Measurements from ENCODE around the gene MOV10.

The MOV10 gene

GRCh38 chr1:112708489-112708888, 34.0 kb downstream of the MOV10 start:
- no peaks in the 10 kb centered on the region for H3K9me3 ChIP-seq (ENCODE audit: insufficient read depth, low read length, severe bottlenecking)
- H3K9ac ChIP-seq (ENCODE audit: low read depth, low read length) = no peak overlapping the region
- H3K4me2 ChIP-seq (ENCODE audit: insufficient read depth, low read length) = no peak overlapping the region
- ATAC-seq (ENCODE audit: insufficient read depth, low read depth) (no peak), DNase-seq (no peak)
- no peak overlapping the region for H3K4me3 ChIP-seq (ENCODE audit: low read depth in 1 of 2, low read length in 2 of 2)
- H4K20me1 ChIP-seq (ENCODE audit: insufficient read depth, low read length) = no peaks in the 10 kb centered on the region
- H3K4me1 ChIP-seq (ENCODE audit: insufficient read depth, low read length) = peaks cover 35% of the 10 kb centered on the region
- H3K79me2 ChIP-seq (ENCODE audit: insufficient read depth, low read length) = peaks cover 11% of the 10 kb centered on the region
- no peak for TF ChIP-seq CTCF (IDR thresholded peaks at IDR 0.05; ENCODE audit: borderline replicate concordance, extremely low read depth, low read length, poor library complexity, severe bottlenecking)
- no peak for TF ChIP-seq EZH2 (IDR thresholded peaks at IDR 0.05; ENCODE audit: borderline replicate concordance, low read depth, low read length, severe bottlenecking)
- H3K36me3 ChIP-seq (ENCODE audit: insufficient read depth, low read length) = no peaks in the 10 kb centered on the region
- no peak overlapping the region for H3K27ac ChIP-seq (ENCODE audit: low read length)
- H3K27me3 ChIP-seq (ENCODE audit: insufficient read depth, low read length, poor library complexity) = peaks cover 5% of the 10 kb centered on the region
- H2AFZ ChIP-seq (ENCODE audit: low read depth, low read length) = no peak overlapping the region

- Histone ChIP-seq H3K27me3 (ENCODE audit: insufficient read depth, low read length, poor library complexity) (peaks cover 5% of the 10 kb centered on the region), H3K9ac (ENCODE audit: low read depth, low read length) (no peak overlapping the region), H4K20me1 (ENCODE audit: insufficient read depth, low read length) (no peaks in the 10 kb centered on the region), H3K27ac (ENCODE audit: low read length) (no peak overlapping the region), H3K4me3 (ENCODE audit: low read depth in 1 of 2, low read length in 2 of 2) (no peak overlapping the region), H3K4me2 (ENCODE audit: insufficient read depth, low read length) (no peak overlapping the region), H3K36me3 (ENCODE audit: insufficient read depth, low read length) (no peaks in the 10 kb centered on the region), H3K4me1 (ENCODE audit: insufficient read depth, low read length) (peaks cover 27% of the 10 kb centered on the region), H3K9me3 (ENCODE audit: insufficient read depth, low read length, severe bottlenecking) (no peaks in the 10 kb centered on the region), H2AFZ (ENCODE audit: low read depth, low read length) (no peak overlapping the region), H3K79me2 (ENCODE audit: insufficient read depth, low read length) (no peaks in the 10 kb centered on the region)
- DNase-seq (no peak), ATAC-seq (ENCODE audit: insufficient read depth, low read depth) (no peak)
- TF ChIP-seq EZH2 (IDR thresholded peaks at IDR 0.05; ENCODE audit: borderline replicate concordance, low read depth, low read length, severe bottlenecking) (no peak), CTCF (IDR thresholded peaks at IDR 0.05; ENCODE audit: borderline replicate concordance, extremely low read depth, low read length, poor library complexity, severe bottlenecking) (no peak)
These were observed 35.7 kb downstream of the MOV10 start for GRCh38 chr1:112710159-112710558.

- Histone ChIP-seq H3K27ac (ENCODE audit: low read length) (no peak overlapping the region), H3K4me2 (ENCODE audit: insufficient read depth, low read length) (no peak overlapping the region), H2AFZ (ENCODE audit: low read depth, low read length) (no peak overlapping the region), H3K9ac (ENCODE audit: low read depth, low read length) (no peak overlapping the region), H4K20me1 (ENCODE audit: insufficient read depth, low read length) (no peaks in the 10 kb centered on the region), H3K36me3 (ENCODE audit: insufficient read depth, low read length) (no peaks in the 10 kb centered on the region), H3K4me1 (ENCODE audit: insufficient read depth, low read length) (peaks cover 26% of the 10 kb centered on the region), H3K9me3 (ENCODE audit: insufficient read depth, low read length, severe bottlenecking) (no peaks in the 10 kb centered on the region), H3K4me3 (ENCODE audit: low read depth in 1 of 2, low read length in 2 of 2) (no peak overlapping the region), H3K79me2 (ENCODE audit: insufficient read depth, low read length) (no peaks in the 10 kb centered on the region), H3K27me3 (ENCODE audit: insufficient read depth, low read length, poor library complexity) (peaks cover 5% of the 10 kb centered on the region)
- ATAC-seq (ENCODE audit: insufficient read depth, low read depth) (no peak), DNase-seq (no peak)
- TF ChIP-seq CTCF (IDR thresholded peaks at IDR 0.05; ENCODE audit: borderline replicate concordance, extremely low read depth, low read length, poor library complexity, severe bottlenecking) = no peak
- no peak for TF ChIP-seq EZH2 (IDR thresholded peaks at IDR 0.05; ENCODE audit: borderline replicate concordance, low read depth, low read length, severe bottlenecking)
These were observed 36.1 kb downstream of the MOV10 start for GRCh38 chr1:112710586-112710985.

GRCh38 chr1:112711041-112711440, 36.6 kb downstream of the MOV10 start:
- Histone ChIP-seq H4K20me1 (ENCODE audit: insufficient read depth, low read length) (no peaks in the 10 kb centered on the region; the same call in 1 of the 2 replicates), H3K36me3 (ENCODE audit: insufficient read depth, low read length) (no peaks in the 10 kb centered on the region), H3K27me3 (ENCODE audit: insufficient read depth, low read length, poor library complexity) (peaks cover 5% of the 10 kb centered on the region), H3K9me3 (ENCODE audit: insufficient read depth, low read length, severe bottlenecking) (no peaks in the 10 kb centered on the region), H3K4me3 (ENCODE audit: low read depth in 1 of 2, low read length in 2 of 2) (no peak overlapping the region), H3K79me2 (ENCODE audit: insufficient read depth, low read length) (no peaks in the 10 kb centered on the region), H3K9ac (ENCODE audit: low read depth, low read length) (no peak overlapping the region), H3K4me2 (ENCODE audit: insufficient read depth, low read length) (no peak overlapping the region), H3K27ac (ENCODE audit: low read length) (no peak overlapping the region), H3K4me1 (ENCODE audit: insufficient read depth, low read length) (peaks cover 26% of the 10 kb centered on the region), H2AFZ (ENCODE audit: low read depth, low read length) (no peak overlapping the region)
- DNase-seq (no peak), ATAC-seq (ENCODE audit: insufficient read depth, low read depth) (no peak)
- no peak for TF ChIP-seq CTCF (IDR thresholded peaks at IDR 0.05; ENCODE audit: borderline replicate concordance, extremely low read depth, low read length, poor library complexity, severe bottlenecking)
- TF ChIP-seq EZH2 (IDR thresholded peaks at IDR 0.05; ENCODE audit: borderline replicate concordance, low read depth, low read length, severe bottlenecking) = no peak

Data from DND-41 (cell line).